Neural progenitor cell (in vitro differentiated cells): ENCODE measurements around the gene TRPM3. TPM values are rescaled to one million over a fixed set of nuclear protein-coding genes. Genes with fewer than 3 reads are reported as not detected.
A peak's percentile ranks its signal among the peaks of the same experiment; 100 is the strongest.

Source experiments
- DNase-seq: peaks from one replicate; pipeline ENCODE4 v3.0.0-alpha.2; 2016; ENCODE audit warnings: low spot score
- H2AFZ ChIP-seq: fragments of 200-600 bp; sonication (generic); replicated peaks from 2 replicates; pipeline ENCODE4 v1.6.1; 2016; ENCODE audit warnings: antibody characterized with exemption
- H3F3A ChIP-seq: fragments of 200-600 bp; sonication (generic); 2 replicates; pipeline ENCODE4 v1.6.1; 2016; ENCODE audit warnings: antibody characterized with exemption, low read depth
- H3K27ac ChIP-seq: fragments of 200-600 bp; sonication (generic); 2 replicates; pipeline ENCODE4 v1.5.1; 2016; ENCODE audit warnings: mild to moderate bottlenecking
- H3K27me3 ChIP-seq: fragments of 200-600 bp; sonication (generic); 2 replicates; pipeline ENCODE4 v1.6.1; 2016; ENCODE audit warnings: mild to moderate bottlenecking, moderate library complexity
- H3K36me3 ChIP-seq: fragments of 200-600 bp; sonication (generic); 2 replicates; pipeline ENCODE4 v1.5.1; 2016
- H3K4me1 ChIP-seq: fragments of 200-600 bp; sonication (generic); 2 replicates; pipeline ENCODE4 v1.6.1; 2016; ENCODE audit warnings: mixed run types
- H3K4me2 ChIP-seq: fragments of 200-600 bp; sonication (generic); 2 replicates; pipeline ENCODE4 v1.6.1; 2016
- H3K4me3 ChIP-seq: fragments of 200-600 bp; sonication (generic); 2 replicates; pipeline ENCODE4 v1.5.1; 2016
- H3K79me2 ChIP-seq: fragments of 200-600 bp; sonication (generic); 2 replicates; pipeline ENCODE4 v1.6.1; 2016; ENCODE audit warnings: low read depth
- H3K9ac ChIP-seq: fragments of 200-600 bp; sonication (generic); 2 replicates; pipeline ENCODE4 v1.6.1; 2016
- H3K9me3 ChIP-seq: fragments of 200-600 bp; sonication (generic); 2 replicates; pipeline ENCODE4 v1.5.1; 2016; ENCODE audit warnings: low read depth
- H4K20me1 ChIP-seq: fragments of 200-600 bp; sonication (generic); 2 replicates; pipeline ENCODE4 v1.6.1; 2016; ENCODE audit warnings: low read depth
- H3K27ac Mint-ChIP-seq: 3 replicates; pipeline ENCODE4 v1.8.0; 2021; ENCODE audit warnings: mixed read lengths
- H3K27me3 Mint-ChIP-seq: 2 replicates; pipeline ENCODE4 v1.8.0; 2022; ENCODE audit warnings: low read depth, mild to moderate bottlenecking, inconsistent platforms, moderate library complexity, mixed read lengths; ENCODE audit not compliant: insufficient read depth
- H3K36me3 Mint-ChIP-seq: 3 replicates; pipeline ENCODE4 v1.8.0; 2021; ENCODE audit warnings: mixed read lengths
- H3K4me1 Mint-ChIP-seq: 3 replicates; pipeline ENCODE4 v1.8.0; 2021; ENCODE audit warnings: mixed read lengths
- H3K4me3 Mint-ChIP-seq: 3 replicates; pipeline ENCODE4 v1.8.0; 2021; ENCODE audit warnings: mild to moderate bottlenecking, moderate library complexity, mixed read lengths
- H3K9me3 Mint-ChIP-seq: 3 replicates; pipeline ENCODE4 v1.8.0; 2020; ENCODE audit warnings: mixed read lengths
- EZH2 ChIP-seq: fragments of 200-600 bp; sonication (generic); IDR thresholded peaks from 2 replicates; pipeline ENCODE4 v1.6.1; 2017; ENCODE audit warnings: antibody characterized with exemption, mild to moderate bottlenecking, moderate library complexity
- EZH2phosphoT487 ChIP-seq: fragments of 200-600 bp; sonication (generic); IDR thresholded peaks from 2 replicates; pipeline ENCODE4 v1.6.1; 2017; ENCODE audit warnings: antibody characterized with exemption
- total RNA-seq: library from RNA; depleted of rRNA; stranded (reverse); fragments of >200 nt; gene quantifications from 2 replicates; pipeline ENCODE4 v1.2.3, GENCODE V29; 2015; ENCODE audit warnings: low replicate concordance
- TF ChIP-seq, protein P1 (sequence below): fragments of 200-600 bp; sonication (generic); IDR thresholded peaks from 2 replicates; pipeline ENCODE4 v1.5.1; 2017; ENCODE audit warnings: antibody characterized with exemption, mild to moderate bottlenecking

Gene TRPM3
- total RNA-seq, 1 donor from 2014 or later, result 37.2 TPM

DNA sequence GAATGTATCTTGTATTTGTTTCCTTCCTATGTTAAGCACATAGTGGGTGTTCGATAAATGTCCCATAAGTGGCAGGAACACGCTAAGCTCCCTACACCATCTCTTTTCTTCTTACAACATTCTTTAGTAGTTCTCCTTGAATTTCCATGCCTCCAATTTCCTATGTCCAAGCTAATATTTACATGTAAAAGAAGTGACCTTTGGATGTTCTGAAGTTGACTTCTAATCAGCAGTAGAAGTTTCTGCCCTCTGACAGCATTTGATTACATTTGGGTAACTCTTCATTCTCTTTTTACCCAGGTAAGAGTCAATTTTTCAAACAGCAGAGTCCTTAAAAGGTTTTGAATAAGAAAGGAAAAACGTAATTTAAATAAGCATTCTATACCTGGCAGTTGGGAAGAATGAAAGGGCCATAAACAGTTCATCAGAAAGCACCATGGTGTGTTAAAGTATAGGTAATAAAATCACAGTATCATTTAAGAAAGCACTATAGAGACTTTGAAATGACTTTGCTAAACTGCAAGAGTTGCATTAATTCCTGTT lies 78.9 kb downstream of the TRPM3 start:
- Histone ChIP-seq H3K4me1 (peaks cover 5% of the 10 kb centered on the region), H3K9me3 (no peaks in the 10 kb centered on the region), H2AFZ (no peak overlapping the region), H3K4me3 (no peak overlapping the region), H3K4me2 (no peak overlapping the region), H3K27ac (no peak overlapping the region), H3F3A (no peaks in the 10 kb centered on the region), H3K79me2 (peaks cover 54% of the 10 kb centered on the region), H3K27me3 (no peaks in the 10 kb centered on the region), H4K20me1 (no peaks in the 10 kb centered on the region), H3K9ac (no peak overlapping the region), H3K36me3 (no peaks in the 10 kb centered on the region)
- TF ChIP-seq EZH2, result no peak
- peaks cover 4% of the 10 kb centered on the region for H3K36me3 Mint-ChIP-seq
- peaks cover 2% of the 10 kb centered on the region for H3K9me3 Mint-ChIP-seq
- H3K4me3 Mint-ChIP-seq, result no peak overlapping the region
- H3K27me3 Mint-ChIP-seq, result no peaks in the 10 kb centered on the region
- no peak for DNase-seq
- H3K27ac Mint-ChIP-seq, result no peak overlapping the region
- H3K4me1 Mint-ChIP-seq, result peaks cover under 1% of the 10 kb centered on the region

DNA sequence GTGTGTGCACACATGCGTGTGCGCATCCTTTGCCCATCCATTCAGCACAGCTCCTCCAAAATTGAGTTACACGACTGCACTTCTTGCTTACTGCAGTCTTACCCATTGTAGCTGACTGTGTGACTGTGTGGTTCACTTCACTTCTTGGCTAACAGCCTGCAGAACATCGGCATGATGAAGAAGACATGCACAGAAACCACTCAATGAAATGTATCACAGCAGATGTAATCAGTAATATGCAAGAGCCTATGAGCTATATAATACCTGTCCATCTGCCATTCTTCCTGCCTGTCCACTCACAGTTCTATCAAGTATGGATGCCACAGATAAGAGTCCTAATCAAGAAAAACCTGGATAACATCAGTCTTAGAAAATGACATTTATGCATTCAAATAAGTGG lies 83.9 kb downstream of the TRPM3 start:
- Histone ChIP-seq H3K4me2 (no peak overlapping the region), H3K9me3 (no peaks in the 10 kb centered on the region), H3K27me3 (no peaks in the 10 kb centered on the region), H2AFZ (no peak overlapping the region), H3K4me3 (no peak overlapping the region), H3K79me2 (peaks cover 70% of the 10 kb centered on the region), H3K36me3 (no peaks in the 10 kb centered on the region), H3K9ac (no peak overlapping the region), H4K20me1 (no peaks in the 10 kb centered on the region), H3K4me1 (peaks cover 17% of the 10 kb centered on the region), H3F3A (peaks cover 12% of the 10 kb centered on the region), H3K27ac (no peak overlapping the region)
- TF ChIP-seq EZH2phosphoT487, result no peak
- TF ChIP-seq, protein P1, sequence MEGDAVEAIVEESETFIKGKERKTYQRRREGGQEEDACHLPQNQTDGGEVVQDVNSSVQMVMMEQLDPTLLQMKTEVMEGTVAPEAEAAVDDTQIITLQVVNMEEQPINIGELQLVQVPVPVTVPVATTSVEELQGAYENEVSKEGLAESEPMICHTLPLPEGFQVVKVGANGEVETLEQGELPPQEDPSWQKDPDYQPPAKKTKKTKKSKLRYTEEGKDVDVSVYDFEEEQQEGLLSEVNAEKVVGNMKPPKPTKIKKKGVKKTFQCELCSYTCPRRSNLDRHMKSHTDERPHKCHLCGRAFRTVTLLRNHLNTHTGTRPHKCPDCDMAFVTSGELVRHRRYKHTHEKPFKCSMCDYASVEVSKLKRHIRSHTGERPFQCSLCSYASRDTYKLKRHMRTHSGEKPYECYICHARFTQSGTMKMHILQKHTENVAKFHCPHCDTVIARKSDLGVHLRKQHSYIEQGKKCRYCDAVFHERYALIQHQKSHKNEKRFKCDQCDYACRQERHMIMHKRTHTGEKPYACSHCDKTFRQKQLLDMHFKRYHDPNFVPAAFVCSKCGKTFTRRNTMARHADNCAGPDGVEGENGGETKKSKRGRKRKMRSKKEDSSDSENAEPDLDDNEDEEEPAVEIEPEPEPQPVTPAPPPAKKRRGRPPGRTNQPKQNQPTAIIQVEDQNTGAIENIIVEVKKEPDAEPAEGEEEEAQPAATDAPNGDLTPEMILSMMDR, result no peak
- TF ChIP-seq EZH2, result no peak
- Mint-ChIP-seq H3K4me1 (no peaks in the 10 kb centered on the region), H3K4me3 (no peak overlapping the region), H3K36me3 (peaks cover 4% of the 10 kb centered on the region), H3K27ac (no peak overlapping the region), H3K9me3 (no peaks in the 10 kb centered on the region), H3K27me3 (no peaks in the 10 kb centered on the region)
- no peak for DNase-seq

DNA sequence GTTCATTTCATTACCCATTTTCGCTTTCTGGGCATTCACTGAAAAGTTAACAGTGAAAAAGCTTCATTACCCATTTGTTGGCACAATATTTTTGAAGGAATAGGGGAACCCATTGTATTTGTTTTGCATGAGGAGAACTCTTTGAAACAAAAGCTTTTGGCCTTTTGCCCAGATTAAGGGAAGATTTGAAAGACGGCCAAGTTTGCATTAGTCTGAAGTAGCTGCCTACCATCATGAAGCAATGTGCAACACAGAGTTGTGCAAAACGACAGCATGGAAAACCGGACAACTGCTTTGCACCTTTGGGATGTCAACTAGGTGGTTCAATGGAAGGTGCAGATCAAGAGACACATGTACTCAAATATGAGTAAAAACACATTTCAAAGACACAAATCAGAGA lies 84.9 kb downstream of the TRPM3 start:
- Mint-ChIP-seq H3K27me3 (no peaks in the 10 kb centered on the region), H3K27ac (no peak overlapping the region), H3K4me3 (no peak overlapping the region), H3K9me3 (no peaks in the 10 kb centered on the region), H3K36me3 (peaks cover 2% of the 10 kb centered on the region), H3K4me1 (no peaks in the 10 kb centered on the region)
- H2AFZ ChIP-seq, result no peak overlapping the region
- H3K79me2 ChIP-seq, result peaks cover 71% of the 10 kb centered on the region
- no peak overlapping the region for H3K9ac ChIP-seq
- no peaks in the 10 kb centered on the region for H3K36me3 ChIP-seq
- H3K4me1 ChIP-seq, result peaks cover 16% of the 10 kb centered on the region
- no peak overlapping the region for H3K4me3 ChIP-seq
- TF ChIP-seq, protein P1, result no peak
- TF ChIP-seq EZH2phosphoT487, result no peak
- TF ChIP-seq EZH2, result no peak
- H4K20me1 ChIP-seq, result no peaks in the 10 kb centered on the region
- no peak overlapping the region for H3K27ac ChIP-seq
- no peak overlapping the region for H3K4me2 ChIP-seq
- peaks cover 16% of the 10 kb centered on the region for H3F3A ChIP-seq
- H3K9me3 ChIP-seq, result no peaks in the 10 kb centered on the region
- no peaks in the 10 kb centered on the region for H3K27me3 ChIP-seq
- no peak for DNase-seq

DNA sequence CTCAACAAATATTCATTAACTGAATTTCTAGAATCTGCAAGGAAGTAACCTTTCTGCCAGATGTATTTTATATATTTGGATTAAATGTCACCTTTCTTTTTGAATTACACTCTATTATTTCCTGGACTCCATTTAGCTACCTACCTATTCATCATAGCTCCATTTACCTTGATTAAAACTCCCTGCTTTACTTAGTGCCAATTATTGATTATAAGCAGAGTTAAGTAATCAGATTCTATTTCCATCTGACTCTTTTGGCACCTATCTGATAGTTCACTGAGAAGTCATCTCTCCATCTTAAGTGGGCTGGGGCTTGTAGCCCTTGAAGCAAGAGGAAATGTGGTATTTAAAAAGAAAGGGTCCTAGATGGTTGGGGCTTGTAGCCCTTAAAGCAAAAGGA lies 88.6 kb downstream of the TRPM3 start:
- Histone ChIP-seq H3K79me2 (peaks cover 84% of the 10 kb centered on the region), H3K36me3 (no peaks in the 10 kb centered on the region), H3K9ac (no peak overlapping the region), H3K27me3 (no peaks in the 10 kb centered on the region), H2AFZ (no peak overlapping the region), H4K20me1 (no peaks in the 10 kb centered on the region), H3K4me2 (no peak overlapping the region), H3K4me1 (peaks cover 26% of the 10 kb centered on the region), H3F3A (peaks cover 24% of the 10 kb centered on the region), H3K9me3 (no peaks in the 10 kb centered on the region), H3K4me3 (no peak overlapping the region), H3K27ac (peak overlapping the region; percentile 65)
- TF ChIP-seq, protein P1, result no peak
- TF ChIP-seq EZH2 (no peak), EZH2phosphoT487 (no peak)
- Mint-ChIP-seq H3K4me1 (no peaks in the 10 kb centered on the region), H3K4me3 (no peak overlapping the region), H3K27me3 (no peaks in the 10 kb centered on the region), H3K36me3 (peaks cover 2% of the 10 kb centered on the region), H3K27ac (no peak overlapping the region), H3K9me3 (peaks cover 2% of the 10 kb centered on the region)
- no peak for DNase-seq
